ENCODE measurements around the gene HIF1AN. TPM values are rescaled to one million over a fixed set of nuclear protein-coding genes. Genes with fewer than 3 reads are reported as not detected.

The HIF1AN gene
- total RNA-seq, 2 donors from 2014 or later, result 51.8 to 58.8 TPM

- peak; percentile 87 for DNase-seq
- H3K27me3 ChIP-seq (ENCODE audit: control insufficient read depth, insufficient read depth, low read length, poor library complexity, severe bottlenecking), result peaks cover 60% of the 10 kb centered on the region
- no peak overlapping the region for H3K9ac ChIP-seq (ENCODE audit: extremely low read depth, low read length, poor library complexity, severe bottlenecking)
- WGBS, 2 experiments (ENCODE audit: insufficient coverage in 1 of 2, insufficient read length in 1 of 2), result 15 to 18% methylated on average over 6 to 7 of the region's 7 CpGs
- Mint-ChIP-seq H3K4me1 (peaks cover 10% of the 10 kb centered on the region), H3K36me3 (ENCODE audit: low read depth) (peaks cover 8% of the 10 kb centered on the region), H3K4me3 (peak overlapping the region; percentile 67), H3K27me3 (ENCODE audit: insufficient read depth) (peaks cover 56% of the 10 kb centered on the region), H3K27ac (no peak overlapping the region), H3K9me3 (no peaks in the 10 kb centered on the region)
- H3K36me3 ChIP-seq (ENCODE audit: control insufficient read depth, insufficient read depth, low read length), result peaks cover 16% of the 10 kb centered on the region
- peak; percentile 84 for TF ChIP-seq CTCF (conservative IDR thresholded peaks at IDR 0.05)
- no peak overlapping the region for H3K27ac ChIP-seq (ENCODE audit: low read depth, low read length)
- H3K4me1 ChIP-seq (ENCODE audit: control insufficient read depth, insufficient read depth, low read length), result peaks cover 4% of the 10 kb centered on the region
- peak overlapping the region; percentile 70 for H3K4me3 ChIP-seq (ENCODE audit: low read length)
- no peaks in the 10 kb centered on the region for H3K9me3 ChIP-seq (ENCODE audit: control insufficient read depth, low read length)
Measured at GRCh38 chr10:100518761-100519241, 16.9 kb upstream of the HIF1AN start.

GRCh38 chr10:100519311-100520051 lies 16.3 kb upstream of the HIF1AN start, which contains the start of gene SEC31B:
Gene SEC31B, minus strand, starts transcription at chr10:100519861. Its CDS starts 2,909 bp downstream, at chr10:100516952.
- TF ChIP-seq CTCF (conservative IDR thresholded peaks at IDR 0.05), result no peak
- Mint-ChIP-seq H3K27ac (no peak within 1 kb of the TSS), H3K4me1 (peaks cover 10% of the 10 kb centered on the region), H3K36me3 (ENCODE audit: low read depth) (peaks cover 12% of the 10 kb centered on the region), H3K9me3 (no peaks in the 10 kb centered on the region), H3K27me3 (ENCODE audit: insufficient read depth) (peaks cover 54% of the 10 kb centered on the region), H3K4me3 (peak within 1 kb of the TSS; percentile 67)
- H3K9ac ChIP-seq (ENCODE audit: extremely low read depth, low read length, poor library complexity, severe bottlenecking), result no peak within 1 kb of the TSS
- H3K9me3 ChIP-seq (ENCODE audit: control insufficient read depth, low read length), result no peaks in the 10 kb centered on the region
- peaks cover 23% of the 10 kb centered on the region for H3K36me3 ChIP-seq (ENCODE audit: control insufficient read depth, insufficient read depth, low read length)
- peaks cover 4% of the 10 kb centered on the region for H3K4me1 ChIP-seq (ENCODE audit: control insufficient read depth, insufficient read depth, low read length)
- H3K27ac ChIP-seq (ENCODE audit: low read depth, low read length), result no peak within 1 kb of the TSS
- 1 to 3% methylated on average over 23 to 72 of the region's 72 CpGs for WGBS, 2 experiments (ENCODE audit: insufficient coverage in 1 of 2, insufficient read length in 1 of 2)
- DNase-seq, result peak; percentile 92
- peaks cover 55% of the 10 kb centered on the region for H3K27me3 ChIP-seq (ENCODE audit: control insufficient read depth, insufficient read depth, low read length, poor library complexity, severe bottlenecking)
- H3K4me3 ChIP-seq (ENCODE audit: low read length), result peak within 1 kb of the TSS; percentile 70

- no peak for DNase-seq
- Histone ChIP-seq H3K27me3 (ENCODE audit: control insufficient read depth, insufficient read depth, low read length, poor library complexity, severe bottlenecking) (peaks cover 44% of the 10 kb centered on the region), H3K4me3 (ENCODE audit: low read length) (no peak overlapping the region), H3K27ac (ENCODE audit: low read depth, low read length) (no peak overlapping the region), H3K9me3 (ENCODE audit: control insufficient read depth, low read length) (no peaks in the 10 kb centered on the region), H3K36me3 (ENCODE audit: control insufficient read depth, insufficient read depth, low read length) (peaks cover 36% of the 10 kb centered on the region), H3K9ac (ENCODE audit: extremely low read depth, low read length, poor library complexity, severe bottlenecking) (no peak overlapping the region), H3K4me1 (ENCODE audit: control insufficient read depth, insufficient read depth, low read length) (peaks cover 4% of the 10 kb centered on the region)
- Mint-ChIP-seq H3K27me3 (ENCODE audit: insufficient read depth) (peaks cover 49% of the 10 kb centered on the region), H3K27ac (no peak overlapping the region), H3K4me1 (peaks cover 10% of the 10 kb centered on the region), H3K4me3 (no peak overlapping the region), H3K36me3 (ENCODE audit: low read depth) (peaks cover 23% of the 10 kb centered on the region), H3K9me3 (no peaks in the 10 kb centered on the region)
- WGBS, 2 experiments (ENCODE audit: insufficient coverage in 1 of 2, insufficient read length in 1 of 2), result 81 to 100% methylated on average over 1 to 3 of the region's 3 CpGs
- TF ChIP-seq CTCF (conservative IDR thresholded peaks at IDR 0.05), result no peak
Measured at GRCh38 chr10:100520811-100521210, 14.9 kb upstream of the HIF1AN start.

Data from endodermal cell (in vitro differentiated cells).